ENCODE results near the gene CHORDC1.

DNA sequence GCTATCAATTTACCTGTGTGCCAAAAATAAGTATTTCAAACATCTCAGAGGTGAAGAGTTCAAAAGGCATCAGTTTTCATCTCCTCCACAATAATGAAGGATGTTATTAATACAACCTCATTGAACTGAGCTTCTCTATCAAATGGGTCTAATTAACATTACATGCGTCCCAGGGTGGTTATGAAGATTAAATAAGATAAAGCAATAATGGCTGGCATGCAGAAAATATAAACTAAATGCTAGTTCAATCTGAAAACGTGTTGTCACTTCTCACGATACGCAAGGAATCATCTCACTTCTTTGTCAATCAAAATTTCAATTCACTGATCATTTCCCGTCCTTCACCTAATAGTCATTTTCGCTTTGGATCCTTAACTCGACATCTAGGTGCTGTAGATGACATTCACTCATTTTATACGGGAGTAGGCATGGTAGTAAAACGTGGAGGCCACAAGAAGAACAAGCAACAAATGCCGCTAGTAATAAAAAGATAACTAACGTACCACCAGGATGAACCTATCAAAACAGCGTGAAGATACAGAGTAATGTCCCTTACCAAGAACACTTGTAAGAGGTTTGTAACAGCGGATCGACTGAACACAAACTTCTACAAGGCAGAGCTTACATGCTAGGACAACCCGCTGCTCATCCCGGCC, 918 bp downstream of the CHORDC1 start:
- no peak for TF ChIP-seq EZH2 (IDR thresholded peaks at IDR 0.05)
- TF ChIP-seq POLR2A (IDR thresholded peaks at IDR 0.05; ENCODE audit: borderline replicate concordance, extremely low read depth, insufficient read depth, insufficient read length), result no peak
- TF ChIP-seq, protein P1, sequence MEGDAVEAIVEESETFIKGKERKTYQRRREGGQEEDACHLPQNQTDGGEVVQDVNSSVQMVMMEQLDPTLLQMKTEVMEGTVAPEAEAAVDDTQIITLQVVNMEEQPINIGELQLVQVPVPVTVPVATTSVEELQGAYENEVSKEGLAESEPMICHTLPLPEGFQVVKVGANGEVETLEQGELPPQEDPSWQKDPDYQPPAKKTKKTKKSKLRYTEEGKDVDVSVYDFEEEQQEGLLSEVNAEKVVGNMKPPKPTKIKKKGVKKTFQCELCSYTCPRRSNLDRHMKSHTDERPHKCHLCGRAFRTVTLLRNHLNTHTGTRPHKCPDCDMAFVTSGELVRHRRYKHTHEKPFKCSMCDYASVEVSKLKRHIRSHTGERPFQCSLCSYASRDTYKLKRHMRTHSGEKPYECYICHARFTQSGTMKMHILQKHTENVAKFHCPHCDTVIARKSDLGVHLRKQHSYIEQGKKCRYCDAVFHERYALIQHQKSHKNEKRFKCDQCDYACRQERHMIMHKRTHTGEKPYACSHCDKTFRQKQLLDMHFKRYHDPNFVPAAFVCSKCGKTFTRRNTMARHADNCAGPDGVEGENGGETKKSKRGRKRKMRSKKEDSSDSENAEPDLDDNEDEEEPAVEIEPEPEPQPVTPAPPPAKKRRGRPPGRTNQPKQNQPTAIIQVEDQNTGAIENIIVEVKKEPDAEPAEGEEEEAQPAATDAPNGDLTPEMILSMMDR (IDR thresholded peaks at IDR 0.05 in 2 of 3, conservative IDR thresholded peaks at IDR 0.05 in 1 of 3; ENCODE audit: borderline replicate concordance in 1 of 3, insufficient read depth in 1 of 3, low read depth in 2 of 3, low read length in 2 of 3), result no peak
- no peak for TF ChIP-seq RAD21 (IDR thresholded peaks at IDR 0.05; ENCODE audit: low read depth)
- TF ChIP-seq SRF (IDR thresholded peaks at IDR 0.05; ENCODE audit: low read depth), result no peak
- TF ChIP-seq POLR2AphosphoS5 (IDR thresholded peaks at IDR 0.05; ENCODE audit: low read depth, low read length), result no peak
- TF ChIP-seq CEBPB (IDR thresholded peaks at IDR 0.05; ENCODE audit: low read depth), result no peak
- TF ChIP-seq EGR1 (IDR thresholded peaks at IDR 0.05; ENCODE audit: low read depth), result no peak
- TF ChIP-seq ZFX (IDR thresholded peaks at IDR 0.05), result no peak
- TF ChIP-seq, protein P2, sequence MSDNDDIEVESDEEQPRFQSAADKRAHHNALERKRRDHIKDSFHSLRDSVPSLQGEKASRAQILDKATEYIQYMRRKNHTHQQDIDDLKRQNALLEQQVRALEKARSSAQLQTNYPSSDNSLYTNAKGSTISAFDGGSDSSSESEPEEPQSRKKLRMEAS (IDR thresholded peaks at IDR 0.05), result no peak

All from HCT116 (cell line).